Hematopoietic multipotent progenitor cell treated with erythropoietin and hydrocortisone succinate and interleukin-3 and kit ligand, for 17 days (in vitro differentiated cells): ENCODE results near the gene SBNO2.

Experiments
- DNase-seq: peaks from one replicate; pipeline ENCODE4 v3.0.0-alpha.2; 2015; ENCODE audit warnings: low spot score

SBNO2 gene

GRCh38 chr19:1173845-1174809 is at the start of gene SBNO2:
Gene SBNO2, minus strand, starts transcription at chr19:1174268. Its CDS starts 19,992 bp downstream, at chr19:1154276.
- DNase-seq = peak; percentile 89

GRCh38 chr19:1223018-1223855 is 49.2 kb upstream of the SBNO2 start:
- peak; percentile 40 for DNase-seq

- no peak for DNase-seq
Observed at GRCh38 chr19:1222394-1222793, 48.3 kb upstream of the SBNO2 start.

- no peak for DNase-seq
Observed at GRCh38 chr19:1221904-1222255, 47.8 kb upstream of the SBNO2 start.

GRCh38 chr19:1220976-1221903 is 47.2 kb upstream of the SBNO2 start:
- no peak for DNase-seq

GRCh38 chr19:1220477-1220930 is 46.4 kb upstream of the SBNO2 start:
- no peak for DNase-seq

GRCh38 chr19:1219786-1220476 is 45.9 kb upstream of the SBNO2 start:
- DNase-seq = no peak

- DNase-seq = no peak
Observed at GRCh38 chr19:1218751-1219567, 44.9 kb upstream of the SBNO2 start.

GRCh38 chr19:1217366-1217765 is 43.3 kb upstream of the SBNO2 start:
- peak; percentile 70 for DNase-seq

- no peak for DNase-seq
Observed at GRCh38 chr19:1216756-1217155, 42.7 kb upstream of the SBNO2 start.

GRCh38 chr19:1214862-1215731 is 41.0 kb upstream of the SBNO2 start:
- DNase-seq = no peak

GRCh38 chr19:1214299-1214861 is 40.3 kb upstream of the SBNO2 start:
- no peak for DNase-seq

- peak; percentile 71 for DNase-seq
Observed at GRCh38 chr19:1213391-1214286, 39.6 kb upstream of the SBNO2 start.

- DNase-seq = no peak
Observed at GRCh38 chr19:1211494-1212234, 37.6 kb upstream of the SBNO2 start.

GRCh38 chr19:1210227-1210538 is 36.1 kb upstream of the SBNO2 start:
- no peak for DNase-seq

GRCh38 chr19:1208830-1209229 is 34.8 kb upstream of the SBNO2 start:
- peak; percentile 80 for DNase-seq

- DNase-seq = peak; percentile 68
Observed at GRCh38 chr19:1206864-1207450, 32.9 kb upstream of the SBNO2 start.
